HCT116 (cell line): ENCODE data around the gene CRY1.

Experiments used
- CTCF ChIP-seq, 3 experiments: fragments of 200-600 bp in 1 of 3; sonication (generic) in 1 of 3; IDR thresholded peaks in 2 of 3; conservative IDR thresholded peaks in 1 of 3; 2 replicates each; pipeline ENCODE4 v1.5.1; 2012 to 2017; ENCODE audit warnings: low read depth in 2 of 3, low read length in 2 of 3, antibody characterized with exemption in 1 of 3, borderline replicate concordance in 1 of 3, control low read depth in 1 of 3, mild to moderate bottlenecking in 1 of 3, mixed read lengths in 1 of 3, mixed run types in 1 of 3, moderate library complexity in 1 of 3; ENCODE audit not compliant: insufficient read depth in 1 of 3
- EZH2 ChIP-seq: fragments of 200-600 bp; sonication (generic); IDR thresholded peaks from 2 replicates; pipeline ENCODE4 v1.6.1; 2017; ENCODE audit warnings: antibody characterized with exemption, mixed run types
- POLR2A ChIP-seq: IDR thresholded peaks from 2 replicates; pipeline ENCODE4 v1.7.0; 2011; ENCODE audit warnings: borderline replicate concordance; ENCODE audit not compliant: insufficient read depth, insufficient read length; ENCODE audit errors: extremely low read depth
- REST ChIP-seq: IDR thresholded peaks from 2 replicates; pipeline ENCODE4 v1.6.1; 2012; ENCODE audit warnings: low read depth
- ZFX ChIP-seq: fragments of 450-650 bp; IDR thresholded peaks from 2 replicates; pipeline ENCODE4 v1.6.1; 2017

GRCh38 chr12:107129315-107129930, 36.1 kb upstream of the CRY1 start:
- no peak for TF ChIP-seq CTCF (IDR thresholded peaks at IDR 0.05 in 2 of 3, conservative IDR thresholded peaks at IDR 0.05 in 1 of 3; ENCODE audit: borderline replicate concordance in 1 of 3, insufficient read depth in 1 of 3, low read depth in 2 of 3, low read length in 2 of 3)
- TF ChIP-seq POLR2A = no peak
- TF ChIP-seq EZH2 = no peak
- TF ChIP-seq REST = no peak
- TF ChIP-seq ZFX = no peak
